Activated CD4-positive, alpha-beta T cell treated with anti-CD3 and anti-CD28 coated beads for 4 hours (primary cell): ENCODE measurements around the gene MRPL53.
"Not testable (repeated sequence)": the region's sequence is repeated elsewhere in the genome, so short reads cannot be mapped to it uniquely, and the experiment has no call there.

ENCODE experiments used
- DNase-seq, 2 donors: peaks; one replicate each; pipeline ENCODE4 v3.0.0-alpha.2; 2020

The MRPL53 gene

GRCh38 chr2:74502147-74502719 lies 29.8 kb upstream of the MRPL53 start:
- no peak for DNase-seq

- DNase-seq: no peak
These were observed 29.0 kb upstream of the MRPL53 start for GRCh38 chr2:74501335-74502071.

GRCh38 chr2:74500578-74500946 lies 28.1 kb upstream of the MRPL53 start:
- DNase-seq: no peak

GRCh38 chr2:74499940-74500577 lies 27.6 kb upstream of the MRPL53 start:
- no peak for DNase-seq

- DNase-seq: no peak
These were observed 26.9 kb upstream of the MRPL53 start, which contains the start of gene LBX2 for GRCh38 chr2:74499267-74499939. LBX2 (minus strand) TSS chr2:74499603; CDS start chr2:74499537, 66 bp downstream.

DNA sequence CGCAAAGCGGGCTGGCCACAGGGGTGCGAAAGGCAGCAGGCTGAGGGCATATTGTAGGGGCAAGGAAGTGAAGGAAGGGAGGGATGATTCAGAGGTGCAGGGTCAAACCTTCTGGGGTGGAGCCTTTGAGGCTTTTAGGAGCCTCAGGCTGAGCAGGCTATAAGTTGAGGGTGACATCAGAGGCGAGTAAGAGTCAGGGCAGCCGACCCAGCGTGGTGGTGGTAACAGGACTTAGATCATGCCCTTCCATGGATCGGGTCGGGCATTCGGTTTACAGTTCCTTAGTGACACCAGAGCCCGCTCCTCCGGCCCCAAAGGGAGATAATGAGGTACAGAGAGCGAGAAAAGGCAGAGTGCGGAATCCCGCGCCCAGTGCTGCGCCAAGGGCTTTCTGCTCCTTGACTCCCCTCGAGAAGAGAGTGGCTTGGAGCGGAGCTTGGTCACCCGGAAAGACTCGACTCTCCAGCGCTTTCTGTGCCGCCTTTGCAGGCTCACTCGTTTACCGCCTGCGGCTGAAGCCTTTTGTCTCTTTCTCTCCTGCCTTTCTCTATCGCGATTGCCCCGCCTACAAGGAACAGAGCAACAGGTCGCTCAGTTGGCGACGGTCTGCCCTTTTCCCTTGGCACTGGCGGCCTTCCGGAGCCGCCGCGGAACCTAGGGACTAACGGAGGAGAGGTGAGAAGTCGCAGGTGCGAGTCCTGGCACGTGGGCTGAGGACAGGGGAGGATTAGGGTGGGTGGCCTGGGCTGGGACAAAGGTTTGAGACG lies 26.2 kb upstream of the MRPL53 start:
- DNase-seq: no peak

GRCh38 chr2:74497777-74498499 lies 25.5 kb upstream of the MRPL53 start:
- DNase-seq: no peak

DNA sequence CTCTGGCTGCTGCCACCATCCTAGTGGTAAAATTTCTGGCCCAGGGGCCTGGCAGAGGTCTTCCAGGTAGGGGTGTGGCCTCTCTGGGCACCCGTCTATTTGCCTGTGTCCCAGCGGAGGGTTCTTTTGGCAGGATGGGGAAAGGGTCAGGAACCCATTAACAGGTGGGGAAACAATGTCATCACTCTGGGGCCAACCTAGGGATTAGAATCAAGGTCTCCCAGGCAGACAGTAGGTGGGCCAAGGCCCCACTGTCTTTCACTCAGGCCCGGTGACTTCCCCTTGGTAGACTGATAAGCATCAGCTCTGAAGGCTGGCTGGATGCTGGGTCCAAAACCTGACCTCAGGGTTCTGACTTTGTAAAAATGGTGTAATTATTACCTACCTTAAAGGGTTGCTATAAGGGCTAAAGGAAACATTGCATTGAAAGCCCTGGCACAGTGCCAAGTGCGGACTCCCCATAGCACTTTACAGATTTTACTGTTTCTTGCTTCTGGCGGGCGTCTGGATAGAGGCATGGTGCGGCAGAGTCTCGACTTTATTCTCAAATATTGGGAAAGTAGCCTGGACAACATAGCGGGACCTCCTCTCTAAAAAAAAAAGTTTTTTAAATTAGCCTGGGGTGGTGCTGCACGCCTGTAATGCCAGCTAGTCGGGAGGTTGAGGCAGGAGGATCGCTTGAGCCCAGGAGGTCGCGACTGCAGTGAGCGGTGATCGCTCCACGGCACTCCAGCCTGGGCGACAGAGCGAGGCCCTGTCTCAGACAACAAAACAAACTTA lies 24.7 kb upstream of the MRPL53 start:
- DNase-seq: no peak

- no peak for DNase-seq
These were observed 23.0 kb upstream of the MRPL53 start for GRCh38 chr2:74495440-74495839.

GRCh38 chr2:74493546-74493945 lies 21.1 kb upstream of the MRPL53 start:
- no peak for DNase-seq

- no peak for DNase-seq
These were observed 19.4 kb upstream of the MRPL53 start for GRCh38 chr2:74491648-74492544.

DNA sequence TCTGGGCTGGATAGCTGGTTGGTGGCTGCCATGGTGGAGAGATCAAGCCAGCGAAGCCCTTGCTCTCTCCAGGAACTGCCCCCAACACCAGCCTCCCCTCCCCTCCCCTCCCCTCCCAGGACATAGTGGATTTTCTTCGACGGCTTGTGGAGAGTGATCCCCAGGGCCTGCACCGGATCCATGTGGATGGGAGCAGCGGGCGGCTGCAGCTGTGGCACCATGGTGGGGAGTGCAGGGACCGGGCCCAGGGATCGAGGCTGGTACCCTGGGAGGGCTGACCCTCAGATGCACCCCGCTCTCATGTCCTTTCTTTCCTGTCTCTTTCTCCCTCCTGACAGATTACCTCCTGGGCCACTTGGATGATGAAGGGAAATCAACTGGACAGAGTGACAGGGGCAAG lies 17.4 kb upstream of the MRPL53 start:
- no peak for DNase-seq

- DNase-seq: no peak
These were observed 16.4 kb upstream of the MRPL53 start for GRCh38 chr2:74488643-74489481.

DNA sequence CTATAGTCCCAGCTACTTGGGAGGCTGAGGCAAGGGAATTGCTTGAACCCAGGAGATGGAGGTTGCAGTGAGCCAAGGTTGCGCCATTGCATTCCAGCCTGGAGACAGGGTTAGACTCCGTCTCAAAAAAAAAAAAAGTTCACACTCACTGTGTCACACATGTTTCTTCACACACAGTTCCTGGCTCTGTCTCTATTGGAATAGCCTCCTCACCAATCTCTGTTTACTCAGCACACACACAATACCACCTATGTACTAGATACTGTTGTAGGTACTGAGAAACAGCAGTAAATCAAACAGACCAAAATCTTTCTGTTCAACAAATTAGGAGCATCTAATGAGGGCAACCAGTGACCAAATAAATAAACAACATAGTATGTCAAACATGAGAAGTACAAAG lies 13.7 kb upstream of the MRPL53 start:
- no peak for DNase-seq

DNA sequence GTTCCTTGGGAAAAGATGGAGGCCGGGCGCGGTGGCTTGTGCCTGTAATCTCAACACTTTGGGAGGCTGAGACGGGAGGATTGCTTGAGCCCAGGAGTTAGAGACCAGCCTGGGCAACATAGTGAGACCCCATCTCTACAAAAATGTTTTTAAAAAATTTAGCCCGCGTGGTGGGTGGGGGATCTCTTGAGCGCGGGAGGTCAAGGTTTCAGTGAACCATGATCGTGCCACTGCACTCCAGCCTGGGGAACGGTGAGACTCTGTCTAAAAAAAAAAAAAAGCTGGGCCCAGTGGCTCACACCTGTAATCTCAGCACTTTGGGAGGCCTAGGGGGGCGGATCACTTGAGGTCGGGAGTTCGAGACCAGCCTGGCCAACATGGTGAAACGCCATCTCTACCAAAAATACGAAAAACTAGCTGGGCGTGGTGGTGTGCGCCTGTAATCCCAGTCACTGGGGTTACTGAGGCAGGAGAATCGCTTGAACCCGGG lies 11.2 kb upstream of the MRPL53 start:
- DNase-seq: not testable (repeated sequence)

- peak; percentile 92 to 94 for DNase-seq
These were observed 10.6 kb upstream of the MRPL53 start, which contains the start of the genes CCDC142 and TTC31 for GRCh38 chr2:74482801-74483674. CCDC142 (minus strand) TSS chr2:74482998; CDS start chr2:74482837, 161 bp downstream. TTC31 (plus strand) TSS chr2:74483081; CDS start chr2:74483096, 15 bp downstream.

GRCh38 chr2:74481961-74482800 lies 9.7 kb upstream of the MRPL53 start:
- DNase-seq: peak; percentile 35 to 55
